Measurements from ENCODE around the gene PAK2. TPM values are rescaled to one million over a fixed set of nuclear protein-coding genes. Genes with fewer than 3 reads are reported as not detected.

The PAK2 gene
- polyA plus RNA-seq, 1 of the 3 experiments (the other 2 are of a cell fraction), result 27.9 TPM

- TF ChIP-seq FOSL2 (IDR thresholded peaks at IDR 0.05; ENCODE audit: borderline replicate concordance, low read depth) (peak; percentile 88), ELF1 (IDR thresholded peaks at IDR 0.05) (no peak), CHD2 (IDR thresholded peaks at IDR 0.05; ENCODE audit: low read length, partially characterized antibody) (no peak), POLR2AphosphoS5 (IDR thresholded peaks at IDR 0.05; ENCODE audit: low read depth, low read length) (peak; percentile 79), TAF1 (IDR thresholded peaks at IDR 0.05; ENCODE audit: borderline replicate concordance, low read depth, low read length) (no peak), CTCF (IDR thresholded peaks at IDR 0.05) (0 out of 2 replicates have a peak, but pooled peaks have one; percentile 12), JUND (IDR thresholded peaks at IDR 0.05) (peak; percentile 88), TEAD4 (IDR thresholded peaks at IDR 0.05; ENCODE audit: borderline replicate concordance, insufficient read depth) (peak; percentile 76)
These were observed 39.1 kb downstream of the PAK2 start (continued) for GRCh38 chr3:196778755-196779154.

GRCh38 chr3:196782511-196782910 lies 42.9 kb downstream of the PAK2 start:
- Histone ChIP-seq H3K27me3 (ENCODE audit: insufficient read depth) (no peaks in the 10 kb centered on the region), H3K4me2 (no peak overlapping the region), H4K20me1 (ENCODE audit: insufficient read depth) (peaks cover 36% of the 10 kb centered on the region), H3K27ac (ENCODE audit: low read depth in 2 of 2, low read length in 1 of 2) (0 out of 4 replicates have a peak overlapping the region, but pooled peaks of 1 of the 2 experiments have one; percentile 11), H3K4me1 (ENCODE audit: control insufficient read depth in 1 of 2, insufficient read depth in 2 of 2, low read depth in 1 of 2, low read length in 1 of 2) (peaks cover 0 to 18% of the 10 kb centered on the region in 2 experiments), H3F3A (replicated peaks; ENCODE audit: insufficient read depth) (peaks cover 27% of the 10 kb centered on the region), H3K36me3 (replicated peaks in 1 of 2; ENCODE audit: control insufficient read depth in 1 of 2, insufficient read depth in 2 of 2, low read length in 1 of 2) (peaks cover 16 to 42% of the 10 kb centered on the region in 2 experiments), H3K9me2 (no peaks in the 10 kb centered on the region), H3K9me3 (no peaks in the 10 kb centered on the region), H2AFZ (ENCODE audit: low read depth) (no peak overlapping the region), H3K79me2 (ENCODE audit: insufficient read depth) (peaks cover 87% of the 10 kb centered on the region), H3K4me3 (ENCODE audit: low read depth in 2 of 2, low read length in 1 of 2) (no peak overlapping the region), H3K9ac (no peak overlapping the region)
- 94% methylated on average over 4 of the region's 4 CpGs for WGBS (ENCODE audit: low lambda C conversion rate)
- POLR2A ChIA-PET, result no interaction called here
- no peak for DNase-seq
- CTCF ChIA-PET, result interaction anchor here (1.0 kb wide), 1 partner anchor 97 kb away, joined by 3 read pairs; no protein-coding TSS in a partner anchor
- no peak for TF ChIP-seq ELF1 (IDR thresholded peaks at IDR 0.05)
- no peak for TF ChIP-seq EZH2phosphoT487 (IDR thresholded peaks at IDR 0.05; ENCODE audit: borderline replicate concordance, low read depth)
- no peak for TF ChIP-seq POLR2AphosphoS5 (IDR thresholded peaks at IDR 0.05; ENCODE audit: low read depth, low read length)
- no peak for TF ChIP-seq USF1 (IDR thresholded peaks at IDR 0.05; ENCODE audit: borderline replicate concordance, low read depth)
- TF ChIP-seq CTCF (IDR thresholded peaks at IDR 0.05), result no peak
- no peak for TF ChIP-seq TCF12 (IDR thresholded peaks at IDR 0.05)
- TF ChIP-seq REST (IDR thresholded peaks at IDR 0.05; ENCODE audit: low read depth, low read length), result no peak
- TF ChIP-seq JUND (IDR thresholded peaks at IDR 0.05), result no peak
- no peak for TF ChIP-seq MAX (IDR thresholded peaks at IDR 0.05; ENCODE audit: low read depth)
- TF ChIP-seq TAF1 (IDR thresholded peaks at IDR 0.05; ENCODE audit: borderline replicate concordance, low read depth, low read length), result no peak
